Measurements from ENCODE around the gene CHRNE. TPM values are rescaled to one million over a fixed set of nuclear protein-coding genes. Genes with fewer than 3 reads are reported as not detected.
"Not testable (repeated sequence)": the region's sequence is repeated elsewhere in the genome, so short reads cannot be mapped to it uniquely, and the experiment has no call there.

CHRNE gene
- total and polyA plus RNA-seq, 12 donors = 0.19 to 1.6 (median 0.53) TPM

GRCh38 chr17:4919511-4920047, 16.7 kb upstream of the CHRNE start:
- TF ChIP-seq CTCF (IDR thresholded peaks at IDR 0.05) = no peak
- WGBS, 2 donors = 68 to 70% methylated on average over 8 of the region's 8 CpGs

GRCh38 chr17:4914551-4914950, 11.7 kb upstream of the CHRNE start:
- intact Hi-C loops (cut with DNase I) = loop anchor here in 2 of 10 donors (10.0 kb wide), 2 partner anchors 70 to 150 kb away; partner anchors contain the start of gene CAMTA2 (in 1 of the 2)
- H3K27ac ChIP-seq, DNase-seq, ATAC-seq, H3K9me3 ChIP-seq, H3K27me3 ChIP-seq, H3K4me3 ChIP-seq, H3K36me3 ChIP-seq, H3K4me1 ChIP-seq: not testable (repeated sequence)
- WGBS, 2 donors = 90 to 94% methylated on average over 4 of the region's 4 CpGs

More at GRCh38 chr17:4919511-4920047, 16.7 kb upstream of the CHRNE start:
- Histone ChIP-seq H3K27ac (no peak overlapping the region), H3K4me1 (peaks cover 0 to 11% (median 0%) of the 10 kb centered on the region in 9 donors), H3K4me3 (no peak overlapping the region), H3K36me3 (no peaks in the 10 kb centered on the region), H3K9me3 (no peaks in the 10 kb centered on the region), H3K27me3 (no peaks in the 10 kb centered on the region)
- ATAC-seq = no peak
- intact Hi-C loops (cut with DNase I) = loop anchor here in 2 of 10 donors (10.0 kb wide), 2 partner anchors 65 to 145 kb away; partner anchors contain the start of gene CAMTA2 (in 1 of the 2)
- DNase-seq = no peak

GRCh38 chr17:4913994-4914393, 11.1 kb upstream of the CHRNE start:
- Histone ChIP-seq H3K9me3 (no peaks in the 10 kb centered on the region), H3K4me3 (no peak overlapping the region), H3K36me3 (no peaks in the 10 kb centered on the region), H3K27ac (no peak overlapping the region), H3K27me3 (no peaks in the 10 kb centered on the region), H3K4me1 (peaks cover 0 to 9% (median 6%) of the 10 kb centered on the region in 9 donors)
- ATAC-seq (no peak), DNase-seq (no peak)
- intact Hi-C loops (cut with DNase I) = loop anchor here in 2 of 10 donors (10.0 kb wide), 2 partner anchors 71 to 151 kb away; partner anchors contain the start of gene CAMTA2 (in 1 of the 2)
- WGBS, 2 donors = 86 to 96% methylated on average over 1 of the region's 1 CpG
- no peak for TF ChIP-seq CTCF (IDR thresholded peaks at IDR 0.05)

- H3K4me3 ChIP-seq = peak overlapping the region in 2 of 10 donors; percentile 0 to 4
- ATAC-seq = peak; percentile 95 to 98 (median 98)
- H3K27me3 ChIP-seq = no peaks in the 10 kb centered on the region
- peak; percentile 90 for DNase-seq
- H3K36me3 ChIP-seq = no peaks in the 10 kb centered on the region
- peak; percentile 76 to 95 (median 89) for TF ChIP-seq CTCF (IDR thresholded peaks at IDR 0.05)
- H3K4me1 ChIP-seq = peaks cover 0 to 19% (median 9%) of the 10 kb centered on the region in 9 donors
- WGBS, 2 donors = 19 to 22% methylated on average over 20 of the region's 20 CpGs
- peak overlapping the region in 9 of 10 donors; percentile 16 to 73 (median 63) for H3K27ac ChIP-seq
- intact Hi-C loops (cut with DNase I) = loop anchor here in 8 of 10 donors (1.0 to 5.0 kb wide), 9 partner anchors 38 to 154 kb away; partner anchors contain the start of genes CAMTA2 (in 5 of the 8), SPAG7 (in 3 of the 8) and PFN1 (in 1 of the 8)
- no peaks in the 10 kb centered on the region for H3K9me3 ChIP-seq
Observed at GRCh38 chr17:4908711-4909496, 6.0 kb upstream of the CHRNE start.

Data from heart right ventricle (tissue), 16 donors.